Measurements from ENCODE around the gene DNAJC1. TPM values are rescaled to one million over a fixed set of nuclear protein-coding genes. Genes with fewer than 3 reads are reported as not detected.
A peak's percentile ranks its signal among the peaks of the same experiment; 100 is the strongest.

The DNAJC1 gene
- total and polyA plus RNA-seq, 2 of the 8 experiments (the other 6 are each of a cell fraction or from before 2014, with no cell fraction given), result 6.8 to 14.8 TPM

DNA sequence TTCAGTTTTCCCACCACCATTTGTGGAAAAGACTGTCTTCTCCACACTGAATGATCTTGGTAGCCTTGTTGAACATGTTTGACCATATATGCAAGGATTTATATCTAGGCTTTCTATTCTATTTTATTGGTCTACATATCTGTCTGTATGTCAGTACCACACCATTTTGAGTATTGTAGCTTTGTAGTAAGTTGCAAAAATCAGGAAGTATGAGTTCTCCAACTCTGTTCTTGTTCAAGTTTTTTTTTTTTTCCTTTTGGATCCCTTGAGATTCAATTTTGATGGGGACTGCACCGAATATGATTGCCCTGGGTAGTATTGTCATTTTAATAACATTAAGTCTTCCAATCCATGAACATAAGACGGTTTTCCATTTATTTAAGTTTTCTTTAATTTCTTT, 176.8 kb downstream of the DNAJC1 start:
- Histone ChIP-seq H3K27me3 (replicated peaks in 1 of 4; ENCODE audit: control insufficient read depth in 3 of 4, extremely low read depth in 1 of 4, insufficient read depth in 3 of 4, low read length in 3 of 4) (no peaks in the 10 kb centered on the region), H4K8ac (ENCODE audit: extremely low read depth, insufficient read depth, low read length) (no peak overlapping the region), H2BK15ac (ENCODE audit: low read length) (no peak overlapping the region), H2AK5ac (ENCODE audit: low read depth, low read length) (no peak overlapping the region), H3K79me1 (ENCODE audit: low read depth, low read length) (no peaks in the 10 kb centered on the region), H3K9me3 (ENCODE audit: insufficient read depth in 2 of 2, low read depth in 1 of 2, low read length in 1 of 2) (peaks cover 13 to 23% of the 10 kb centered on the region in 2 experiments), H4K5ac (ENCODE audit: insufficient read length, low read depth, low read length) (no peak overlapping the region), H3K14ac (ENCODE audit: insufficient read length) (no peak overlapping the region), H3K4me1 (replicated peaks in 1 of 4; ENCODE audit: control insufficient read depth in 3 of 4, insufficient read depth in 4 of 4, low read length in 3 of 4) (no peaks in the 10 kb centered on the region), H3K36me3 (ENCODE audit: control insufficient read depth in 2 of 4, insufficient read depth in 4 of 4, low read length in 3 of 4) (peaks cover 0 to 2% (median 0%) of the 10 kb centered on the region in 4 experiments; a peak in 1 of 8 replicates), H3K18ac (ENCODE audit: extremely low read depth, low read length) (no peak overlapping the region), H3K23ac (ENCODE audit: insufficient read length) (no peak overlapping the region), H2BK20ac (ENCODE audit: low read length) (no peak overlapping the region), H3K27ac (ENCODE audit: low read depth, low read length) (no peak overlapping the region), H4K20me1 (replicated peaks in 1 of 2; ENCODE audit: control insufficient read depth in 1 of 2, insufficient read depth in 2 of 2, low read length in 2 of 2) (no peaks in the 10 kb centered on the region), H2BK5ac (ENCODE audit: low read depth, low read length) (no peak overlapping the region), H2BK12ac (ENCODE audit: low read depth, low read length) (no peak overlapping the region), H3K23me2 (ENCODE audit: low read depth, low read length) (no peaks in the 10 kb centered on the region), H3K4me2 (ENCODE audit: insufficient read depth in 1 of 2, low read depth in 2 of 2, low read length in 2 of 2) (no peak overlapping the region), H3K4me3 (ENCODE audit: extremely low read depth in 1 of 4, insufficient read depth in 2 of 4, low read depth in 3 of 4, low read length in 4 of 4) (no peak overlapping the region), H4K91ac (replicated peaks; ENCODE audit: insufficient read length, low read length) (no peak overlapping the region), H2BK120ac (replicated peaks; ENCODE audit: low read depth, low read length) (no peak overlapping the region), H3K4ac (replicated peaks; ENCODE audit: insufficient read length, low read depth, low read length) (no peak overlapping the region), H3K56ac (replicated peaks; ENCODE audit: insufficient read length, low read depth, low read length) (no peak overlapping the region), H3K79me2 (ENCODE audit: control insufficient read depth in 1 of 2, insufficient read depth in 2 of 2, low read length in 2 of 2) (no peaks in the 10 kb centered on the region), H3K9ac (replicated peaks in 1 of 4; ENCODE audit: extremely low read depth in 1 of 4, low read depth in 3 of 4, low read length in 3 of 4) (no peak overlapping the region), H2AFZ (ENCODE audit: low read length) (no peak overlapping the region)
- WGBS, 2 experiments (ENCODE audit: extremely low coverage in 1 of 2, insufficient coverage in 1 of 2, insufficient read length in 1 of 2, insufficient replicate concordance in 2 of 2, low coverage in 1 of 2, low lambda C conversion rate in 2 of 2, missing lambda C conversion rate in 1 of 2), result 86% methylated on average over 2 of the region's 2 CpGs; no CpG with 5 or more reads in 1 of the 2 experiments
- no peak for DNase-seq (ENCODE audit: low read depth in 1 of 2, low spot score in 2 of 2)
- POLR2A ChIA-PET (ENCODE audit: partially characterized antibody), result no interaction called here
- CTCF ChIA-PET (ENCODE audit: partially characterized antibody), result no interaction called here
- TF ChIP-seq MAX (IDR thresholded peaks at IDR 0.05), result no peak
- TF ChIP-seq MAFK (IDR thresholded peaks at IDR 0.05; ENCODE audit: low read depth, low read length), result no peak
- TF ChIP-seq RXRA (IDR thresholded peaks at IDR 0.05; ENCODE audit: insufficient read depth, low read depth, low read length), result no peak
- TF ChIP-seq SP1 (IDR thresholded peaks at IDR 0.05; ENCODE audit: low read depth, low read length), result no peak
- no peak for TF ChIP-seq TCF12 (IDR thresholded peaks at IDR 0.05; ENCODE audit: low read depth, low read length)
- TF ChIP-seq ZNF274 (IDR thresholded peaks at IDR 0.05; ENCODE audit: borderline replicate concordance, extremely low read depth, low read length), result peak; percentile 64; the same call in 1 of the 2 replicates
- TF ChIP-seq KDM5A (IDR thresholded peaks at IDR 0.05; ENCODE audit: low read length), result no peak
- no peak for FAIRE-seq
